GM12891 (cell line): ENCODE data around the gene KCTD16.

Experiments
- POLR2A ChIP-seq: IDR thresholded peaks from 2 replicates; pipeline ENCODE4 v1.6.1; 2011; ENCODE audit warnings: low read depth, low read length, control low read depth
- POLR2AphosphoS5 ChIP-seq: IDR thresholded peaks from 2 replicates; pipeline ENCODE4 v1.6.1; 2011; ENCODE audit warnings: low read depth, low read length, control low read depth
- POU2F2 ChIP-seq: IDR thresholded peaks from 2 replicates; pipeline ENCODE4 v1.6.1; 2011; ENCODE audit warnings: low read depth, mild to moderate bottlenecking, control low read depth, low read length, moderate library complexity
- SPI1 ChIP-seq: IDR thresholded peaks from 2 replicates; pipeline ENCODE4 v1.6.1; 2011; ENCODE audit warnings: low read depth, low read length, control low read depth
- TAF1 ChIP-seq: IDR thresholded peaks from 2 replicates; pipeline ENCODE4 v1.6.1; 2011; ENCODE audit warnings: low read depth, low read length, control low read depth

DNA sequence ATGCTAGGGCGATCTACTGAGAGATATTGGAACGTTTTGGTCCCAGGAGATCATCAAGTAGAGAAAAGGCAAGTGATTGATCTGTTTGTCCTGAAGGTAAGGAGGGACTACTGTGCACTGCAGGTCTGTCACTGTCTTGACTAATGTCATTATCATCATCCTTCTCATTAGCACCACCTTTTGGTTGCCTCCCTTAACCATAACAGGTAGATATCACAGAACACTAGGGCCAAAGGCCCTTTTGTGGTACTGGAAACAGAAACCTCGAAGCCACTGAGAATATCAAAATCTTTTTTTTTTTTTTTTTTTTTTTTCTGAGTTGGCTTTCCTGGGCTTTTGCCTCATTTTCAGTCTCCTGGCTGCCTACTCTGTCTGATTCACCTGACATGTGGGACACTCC lies 134.0 kb downstream of the KCTD16 start:
- TF ChIP-seq POLR2AphosphoS5 (no peak), POLR2A (no peak), TAF1 (no peak), SPI1 (no peak), POU2F2 (no peak)
